Loucy (cell line): ENCODE data around the gene CPNE2.
A peak's percentile ranks its signal among the peaks of the same experiment; 100 is the strongest.

Source experiments
- H2AFZ ChIP-seq: fragments of 200-600 bp; sonication (generic); 2 replicates; pipeline ENCODE4 v1.6.0; 2016; ENCODE audit warnings: antibody characterized with exemption, mild to moderate bottlenecking, low read length, moderate library complexity
- H3F3A ChIP-seq: fragments of 200-600 bp; 2 replicates; pipeline ENCODE4 v1.6.0; 2016; ENCODE audit warnings: antibody characterized with exemption, low read depth, mild to moderate bottlenecking
- H3K27me3 ChIP-seq: fragments of 200-600 bp; sonication (generic); 2 replicates; pipeline ENCODE4 v1.6.1; 2014; ENCODE audit warnings: low read length, mild to moderate bottlenecking; ENCODE audit not compliant: insufficient read depth, poor library complexity, severe bottlenecking
- H3K36me3 ChIP-seq: fragments of 200-600 bp; sonication (generic); 2 replicates; pipeline ENCODE4 v1.6.1; 2016; ENCODE audit warnings: low read length; ENCODE audit not compliant: insufficient read depth
- H3K4me1 ChIP-seq: fragments of 200-600 bp; sonication (generic); 2 replicates; pipeline ENCODE4 v1.5.1; 2014; ENCODE audit warnings: low read length, mild to moderate bottlenecking; ENCODE audit not compliant: insufficient read depth, poor library complexity, severe bottlenecking
- H3K4me2 ChIP-seq: fragments of 200-600 bp; sonication (generic); 2 replicates; pipeline ENCODE4 v1.6.0; 2014; ENCODE audit warnings: antibody characterized with exemption, low read length, low read depth, mild to moderate bottlenecking; ENCODE audit not compliant: poor library complexity, severe bottlenecking
- H3K4me3 ChIP-seq: fragments of 200-600 bp; sonication (generic); 2 replicates; pipeline ENCODE4 v1.5.1; 2014; ENCODE audit warnings: low read length, mild to moderate bottlenecking, mixed read lengths; ENCODE audit not compliant: poor library complexity, severe bottlenecking
- H3K79me2 ChIP-seq: fragments of 200-600 bp; sonication (generic); 2 replicates; pipeline ENCODE4 v1.6.1; 2014; ENCODE audit warnings: low read length; ENCODE audit not compliant: insufficient read depth
- H3K9ac ChIP-seq: fragments of 200-600 bp; sonication (generic); 2 replicates; pipeline ENCODE4 v1.6.0; 2014; ENCODE audit warnings: mild to moderate bottlenecking, low read depth, low read length, moderate library complexity; ENCODE audit not compliant: poor library complexity, severe bottlenecking
- H3K9me2 ChIP-seq: fragments of 200-600 bp; sonication (generic); replicated peaks from 2 replicates; pipeline ENCODE4 v1.6.1; 2016; ENCODE audit warnings: low read depth, low read length, mixed read lengths
- H3K9me3 ChIP-seq: fragments of 200-600 bp; sonication (generic); 2 replicates; pipeline ENCODE4 v1.6.1; 2014; ENCODE audit warnings: mild to moderate bottlenecking, antibody characterized with exemption, low read length, low read depth; ENCODE audit not compliant: insufficient read depth
- H4K20me1 ChIP-seq: fragments of 200-600 bp; sonication (generic); 2 replicates; pipeline ENCODE4 v1.6.0; 2014; ENCODE audit warnings: antibody characterized with exemption, low read length, mild to moderate bottlenecking; ENCODE audit not compliant: insufficient read depth, poor library complexity, severe bottlenecking
- CTCF ChIP-seq: fragments of 200-600 bp; sonication (generic); conservative IDR thresholded peaks from 2 replicates; pipeline ENCODE4 v1.5.1; 2014; ENCODE audit warnings: mild to moderate bottlenecking, antibody characterized with exemption, low read length
- EZH2phosphoT487 ChIP-seq: fragments of 200-600 bp; IDR thresholded peaks from 2 replicates; pipeline ENCODE4 v1.6.1; 2018; ENCODE audit warnings: antibody characterized with exemption, mild to moderate bottlenecking, moderate library complexity, borderline replicate concordance

Gene CPNE2

GRCh38 chr16:57190136-57190535, 97.8 kb downstream of the CPNE2 start:
- Histone ChIP-seq H3K9me3 (no peaks in the 10 kb centered on the region), H3K4me3 (peak overlapping the region; percentile 40), H3K27me3 (no peaks in the 10 kb centered on the region), H3K4me1 (peaks cover 41% of the 10 kb centered on the region), H3K9ac (peak overlapping the region; percentile 47), H3K36me3 (no peaks in the 10 kb centered on the region), H3K9me2 (no peaks in the 10 kb centered on the region), H3F3A (no peaks in the 10 kb centered on the region), H4K20me1 (peaks cover 49% of the 10 kb centered on the region), H2AFZ (no peak overlapping the region), H3K4me2 (peak overlapping the region; percentile 56), H3K79me2 (peaks cover 94% of the 10 kb centered on the region)
- no peak for TF ChIP-seq CTCF
- TF ChIP-seq EZH2phosphoT487: no peak

GRCh38 chr16:57191056-57191571, 98.7 kb downstream of the CPNE2 start:
- Histone ChIP-seq H4K20me1 (peaks cover 51% of the 10 kb centered on the region), H3K36me3 (no peaks in the 10 kb centered on the region), H3K9me2 (no peaks in the 10 kb centered on the region), H3K9ac (peak overlapping the region; percentile 47), H3K4me2 (peak overlapping the region; percentile 56), H3F3A (no peaks in the 10 kb centered on the region), H3K4me3 (peak overlapping the region; percentile 40), H3K9me3 (no peaks in the 10 kb centered on the region), H3K27me3 (no peaks in the 10 kb centered on the region), H3K79me2 (peaks cover 95% of the 10 kb centered on the region), H2AFZ (no peak overlapping the region), H3K4me1 (peaks cover 41% of the 10 kb centered on the region)
- TF ChIP-seq EZH2phosphoT487 (no peak), CTCF (no peak)

- peaks cover 48% of the 10 kb centered on the region for H3K4me1 ChIP-seq
- TF ChIP-seq CTCF: no peak
- TF ChIP-seq EZH2phosphoT487: no peak
- H3K4me2 ChIP-seq: peak overlapping the region; percentile 56
- H3K27me3 ChIP-seq: no peaks in the 10 kb centered on the region
- peak overlapping the region; percentile 47 for H3K9ac ChIP-seq
- H2AFZ ChIP-seq: no peak overlapping the region
- no peaks in the 10 kb centered on the region for H3F3A ChIP-seq
- no peaks in the 10 kb centered on the region for H3K36me3 ChIP-seq
- no peaks in the 10 kb centered on the region for H3K9me3 ChIP-seq
- no peaks in the 10 kb centered on the region for H3K9me2 ChIP-seq
- H4K20me1 ChIP-seq: peaks cover 54% of the 10 kb centered on the region
- peaks cover 96% of the 10 kb centered on the region for H3K79me2 ChIP-seq
- H3K4me3 ChIP-seq: peak overlapping the region; percentile 48
Observed at GRCh38 chr16:57192146-57192545, 99.8 kb downstream of the CPNE2 start.
